ENCODE data around the gene ARSK.
A peak's percentile ranks its signal among the peaks of the same experiment; 100 is the strongest.

ARSK gene

DNA sequence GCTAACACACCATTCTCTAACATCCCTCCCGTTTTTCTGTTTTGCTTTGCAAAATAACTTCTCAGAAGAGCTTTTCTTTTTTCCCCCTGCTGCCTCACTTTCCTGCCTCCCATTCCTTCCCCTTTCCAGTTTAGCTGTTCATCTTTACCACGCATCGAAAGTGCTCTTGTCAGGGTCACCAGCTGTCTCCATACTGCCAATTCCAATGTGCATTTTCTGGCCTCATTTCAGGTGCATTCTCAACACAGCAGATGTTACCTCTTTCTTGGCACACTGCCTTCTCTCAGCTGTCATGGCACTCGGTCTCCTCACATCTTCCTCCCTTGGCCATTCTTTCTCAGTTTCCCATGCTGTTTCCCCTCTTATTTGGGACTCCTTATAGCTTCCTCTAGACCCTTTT, 9.5 kb downstream of the ARSK start:
- no peak for DNase-seq (ENCODE audit: low read depth)

DNA sequence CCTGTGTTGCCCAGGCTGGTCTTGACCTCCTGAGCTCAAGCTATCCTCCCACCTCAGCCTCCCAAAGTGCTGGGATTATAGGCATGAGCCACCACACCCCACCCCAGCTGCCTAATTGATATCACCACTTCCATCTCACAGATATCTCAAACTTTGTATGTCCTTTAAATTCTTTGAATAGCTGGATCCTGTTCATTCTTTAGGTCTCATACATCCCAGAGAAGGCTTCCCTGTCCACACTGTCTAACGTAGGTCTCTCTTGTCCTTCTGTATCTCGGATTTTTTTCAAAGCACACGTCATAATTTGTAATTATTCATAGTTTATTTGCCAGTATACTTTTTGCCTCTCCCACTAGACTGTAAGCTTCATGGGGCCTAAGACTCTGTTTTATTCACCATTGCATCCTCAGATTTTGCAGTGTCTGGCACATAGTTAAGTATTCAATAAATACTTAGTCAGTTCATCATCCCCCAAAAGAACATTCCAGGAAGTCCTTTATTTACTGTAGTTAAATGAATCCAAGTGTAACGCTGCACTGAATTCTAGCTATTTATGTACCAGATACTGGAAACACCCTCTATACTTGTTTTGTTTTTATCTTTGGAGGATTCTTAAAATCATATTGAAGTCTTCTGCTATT, 10.5 kb downstream of the ARSK start:
- DNase-seq (ENCODE audit: low read depth) = no peak

DNA sequence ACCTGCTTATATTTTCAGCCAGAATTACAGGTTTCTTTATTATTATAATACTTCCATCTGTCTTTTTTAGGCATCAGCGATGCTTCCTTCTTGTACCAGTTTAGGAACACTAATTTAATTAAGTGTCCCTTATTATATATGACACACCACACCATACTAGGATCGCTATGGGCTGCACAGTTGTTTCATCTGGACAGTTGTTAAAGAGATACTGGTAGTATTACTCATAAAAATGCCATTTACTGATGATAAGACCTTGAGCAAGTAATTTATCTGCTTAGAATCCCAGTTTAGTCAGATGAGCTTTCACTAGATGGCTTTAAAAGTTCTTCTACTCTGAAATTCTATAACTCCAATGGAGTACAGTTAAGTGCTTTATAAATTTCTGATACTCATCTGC, 17.1 kb downstream of the ARSK start:
- DNase-seq (ENCODE audit: low read depth) = no peak

DNA sequence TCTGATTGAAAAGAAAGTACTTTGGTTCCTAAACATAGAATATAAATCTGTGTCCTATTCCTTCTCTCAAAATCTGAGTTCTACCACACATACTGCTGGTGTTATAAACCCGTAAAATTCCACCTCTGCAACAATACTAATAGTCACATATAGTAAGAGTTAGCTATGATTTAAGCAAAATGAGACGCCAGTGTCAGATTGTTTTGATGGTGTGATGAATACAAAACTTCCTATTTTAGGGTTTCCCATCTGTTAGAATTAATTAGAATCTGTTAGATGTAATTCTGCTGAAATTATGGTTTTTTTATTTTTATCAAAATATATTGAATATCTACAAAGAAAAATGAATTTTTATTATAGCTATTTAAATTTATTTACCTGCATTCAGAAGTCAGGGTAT, 26.7 kb downstream of the ARSK start:
- DNase-seq (ENCODE audit: low read depth) = no peak

DNA sequence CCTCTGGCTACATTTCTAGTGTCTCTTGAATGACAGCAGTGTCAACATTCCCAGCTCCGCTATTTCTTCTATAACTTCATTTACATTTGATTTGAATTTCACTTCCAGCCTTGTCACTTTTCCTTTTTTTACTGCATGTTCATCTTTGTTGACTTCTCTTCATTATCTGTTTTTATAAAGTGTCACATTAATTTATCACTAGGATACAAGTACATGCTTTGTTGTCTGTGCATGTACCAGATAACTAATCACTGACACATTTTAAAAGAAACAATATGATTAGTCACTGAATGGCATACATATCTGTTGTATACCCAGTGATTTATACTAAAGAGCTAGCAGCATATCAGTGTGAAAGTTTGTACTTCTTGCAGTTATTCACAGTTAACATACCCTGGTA, 29.1 kb downstream of the ARSK start:
- no peak for DNase-seq (ENCODE audit: low read depth)

DNA sequence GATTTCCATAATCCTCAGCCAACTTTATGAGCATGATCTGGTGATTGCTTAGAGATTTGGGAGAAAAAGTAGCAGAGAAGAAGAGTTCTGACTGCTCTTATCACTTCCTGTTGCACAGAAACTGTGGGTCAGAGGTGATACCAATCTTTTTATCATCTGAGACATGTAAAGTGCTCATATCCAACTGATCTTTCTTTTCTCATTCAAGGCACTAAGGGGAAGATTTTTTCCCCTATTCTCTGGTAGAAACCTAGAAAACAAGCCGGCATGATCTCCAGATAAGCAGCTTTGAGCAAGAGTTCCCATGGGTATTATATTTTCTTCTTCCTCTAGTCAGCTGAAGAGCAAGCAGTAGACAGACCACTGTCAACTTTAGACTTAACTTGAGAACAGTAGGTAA, 36.0 kb downstream of the ARSK start:
- DNase-seq (ENCODE audit: low read depth) = no peak

DNA sequence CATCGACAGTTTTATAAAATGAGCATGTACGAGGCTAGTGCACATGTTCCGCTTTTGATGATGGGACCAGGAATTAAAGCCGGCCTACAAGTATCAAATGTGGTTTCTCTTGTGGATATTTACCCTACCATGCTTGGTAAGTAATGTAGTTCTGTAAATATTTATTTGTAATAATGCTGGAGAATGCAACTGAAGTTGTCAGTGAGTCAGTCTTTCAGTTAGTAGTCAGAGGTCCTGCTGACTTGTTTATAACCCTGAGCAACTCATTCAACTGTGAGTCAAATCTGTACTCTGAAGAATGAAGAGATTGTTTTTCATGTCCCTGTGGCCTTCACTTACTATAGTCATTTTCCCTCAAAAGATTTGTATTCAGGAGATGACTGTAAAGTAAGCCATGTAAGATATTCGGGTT, 36.6 kb downstream of the ARSK start:
- peak; percentile 2 for DNase-seq (ENCODE audit: low read depth)

DNA sequence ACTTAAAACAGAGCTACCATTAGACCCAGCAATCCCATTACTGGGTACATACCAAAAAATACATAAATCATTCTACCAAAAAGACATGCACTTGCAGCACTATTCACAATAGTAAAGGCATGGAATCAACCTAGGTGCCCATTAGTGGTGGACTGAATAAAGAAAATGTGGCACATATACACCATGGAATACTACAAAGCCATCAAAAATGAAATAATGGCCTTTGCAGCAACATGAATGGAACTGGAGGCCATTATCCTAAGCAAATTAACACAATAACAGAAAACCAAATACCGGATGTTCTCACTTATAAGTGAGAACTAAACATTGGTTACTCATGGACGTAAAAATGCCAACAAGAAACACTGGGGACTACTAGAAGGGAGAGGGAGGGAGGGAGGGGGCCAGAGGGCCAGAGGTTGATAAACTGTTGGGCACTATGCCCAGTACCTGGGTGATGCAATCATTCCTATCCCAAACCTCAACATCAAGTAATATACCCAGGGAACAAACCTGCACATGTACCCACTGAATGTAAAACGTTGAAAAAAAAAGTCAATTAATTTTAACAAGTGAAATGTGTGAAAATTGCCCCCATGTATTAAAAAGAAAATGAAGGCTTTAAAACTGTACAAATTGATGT, 40.5 kb downstream of the ARSK start:
- DNase-seq (ENCODE audit: low read depth) = no peak

DNA sequence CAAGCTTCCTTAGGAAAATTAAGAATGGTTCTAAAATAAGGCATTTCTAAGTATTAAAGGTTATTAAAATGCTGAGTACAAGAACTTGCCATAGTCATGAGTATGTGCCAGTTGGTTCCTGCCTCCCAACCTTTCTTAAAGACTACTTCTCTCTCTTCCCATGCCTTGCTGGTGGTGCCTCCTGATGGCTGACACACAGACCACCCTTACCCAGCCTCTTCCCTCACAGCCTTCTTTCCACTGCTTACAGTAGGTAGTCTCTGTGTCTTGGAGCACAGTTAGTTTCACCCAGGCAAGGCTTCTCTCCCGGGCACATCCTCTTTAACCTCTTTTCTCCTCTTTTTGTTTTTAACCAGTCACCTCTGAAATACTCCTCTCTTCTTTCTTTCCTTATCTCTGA, 44.4 kb downstream of the ARSK start:
- DNase-seq (ENCODE audit: low read depth) = no peak

DNA sequence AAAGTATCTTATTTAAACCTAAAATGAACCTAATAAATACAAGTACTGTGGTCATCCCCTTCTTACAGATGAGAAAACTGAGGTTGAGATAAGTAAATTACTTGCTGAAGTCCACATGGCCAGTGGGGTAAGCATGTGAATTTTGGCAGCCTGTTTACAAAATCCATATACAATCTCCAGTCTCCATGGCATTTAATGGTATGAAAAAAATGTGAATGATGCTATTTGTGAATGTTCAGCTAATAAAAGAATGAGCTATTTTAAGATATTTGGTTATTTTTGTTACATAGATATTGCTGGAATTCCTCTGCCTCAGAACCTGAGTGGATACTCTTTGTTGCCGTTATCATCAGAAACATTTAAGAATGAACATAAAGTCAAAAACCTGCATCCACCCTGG, 45.7 kb downstream of the ARSK start:
- no peak for DNase-seq (ENCODE audit: low read depth)

DNA sequence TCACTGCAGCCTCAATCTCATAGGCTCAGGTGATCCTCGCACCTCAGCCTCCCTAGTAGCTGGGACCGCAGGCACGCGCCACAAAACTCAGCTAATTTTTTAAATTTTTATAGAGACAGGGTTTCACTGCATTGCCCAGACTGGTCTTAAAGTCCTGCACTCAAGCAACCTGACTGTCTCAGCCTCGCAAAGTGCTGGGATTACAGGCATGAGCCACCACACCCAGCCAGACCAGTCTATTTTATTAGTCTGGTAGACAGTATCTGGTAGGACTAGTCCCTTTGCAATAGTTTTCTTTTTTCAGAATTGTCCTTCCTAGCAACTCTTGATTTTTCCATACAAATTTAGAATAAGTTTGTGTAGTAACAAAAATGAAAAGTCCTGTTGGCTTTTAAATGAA, 50.9 kb downstream of the ARSK start:
- no peak for DNase-seq (ENCODE audit: low read depth)

DNA sequence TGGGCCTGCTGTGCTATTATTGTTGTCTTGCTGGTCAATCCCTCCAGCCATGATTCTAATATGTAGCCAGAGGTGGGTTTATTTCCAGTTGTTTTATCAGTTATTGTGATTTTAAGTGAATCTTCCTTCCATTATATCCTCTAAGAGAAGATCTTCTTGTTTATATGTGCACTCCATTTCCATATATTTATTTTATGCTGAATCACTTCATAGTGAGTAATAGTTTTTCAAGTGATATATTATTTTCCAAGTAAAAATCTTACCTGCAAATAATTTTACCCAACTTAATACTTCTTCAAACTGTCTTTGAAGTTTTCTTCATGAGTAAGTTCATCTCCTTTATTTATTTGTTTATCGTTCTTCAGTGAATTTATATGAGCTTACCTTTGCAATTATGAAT, 51.5 kb downstream of the ARSK start:
- no peak for DNase-seq (ENCODE audit: low read depth)

DNA sequence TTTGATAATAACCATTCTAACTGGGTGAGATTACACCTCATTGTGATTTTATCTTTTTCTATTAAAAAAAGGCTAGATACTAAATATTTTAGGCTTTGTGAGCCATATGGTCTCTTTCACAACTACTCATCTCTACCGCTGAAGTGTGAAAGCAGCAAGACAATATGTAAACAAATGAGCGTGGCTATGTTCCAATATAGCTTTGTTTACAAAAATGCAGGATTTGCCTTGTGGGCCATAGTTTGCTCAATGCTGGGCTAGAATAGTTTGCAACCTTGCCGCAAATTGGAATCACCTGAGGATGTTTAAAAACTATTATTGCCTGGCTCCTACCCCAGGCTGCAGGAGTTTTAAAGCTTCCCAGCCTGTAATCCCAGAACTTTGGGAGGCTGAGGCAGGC, 54.8 kb downstream of the ARSK start:
- DNase-seq (ENCODE audit: low read depth) = no peak

DNA sequence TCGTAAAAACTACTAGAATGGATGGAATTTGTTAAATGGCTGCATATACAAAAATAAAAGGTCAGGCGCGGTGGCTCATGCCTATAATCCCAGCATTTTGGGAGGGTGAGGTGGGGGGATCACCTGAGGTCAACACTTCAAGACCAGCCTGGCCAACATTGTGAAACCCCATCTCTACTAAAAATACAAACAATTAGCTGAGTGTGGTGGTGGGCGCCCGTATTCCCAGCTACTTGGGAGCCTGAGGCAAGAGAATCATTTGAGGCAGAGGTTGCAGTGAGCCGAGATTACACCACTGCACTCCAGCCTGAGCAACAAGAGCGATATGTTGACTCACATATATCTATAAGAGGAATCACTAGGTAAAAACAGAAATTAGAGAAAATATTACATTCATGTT, 55.6 kb downstream of the ARSK start:
- DNase-seq (ENCODE audit: low read depth) = no peak

DNA sequence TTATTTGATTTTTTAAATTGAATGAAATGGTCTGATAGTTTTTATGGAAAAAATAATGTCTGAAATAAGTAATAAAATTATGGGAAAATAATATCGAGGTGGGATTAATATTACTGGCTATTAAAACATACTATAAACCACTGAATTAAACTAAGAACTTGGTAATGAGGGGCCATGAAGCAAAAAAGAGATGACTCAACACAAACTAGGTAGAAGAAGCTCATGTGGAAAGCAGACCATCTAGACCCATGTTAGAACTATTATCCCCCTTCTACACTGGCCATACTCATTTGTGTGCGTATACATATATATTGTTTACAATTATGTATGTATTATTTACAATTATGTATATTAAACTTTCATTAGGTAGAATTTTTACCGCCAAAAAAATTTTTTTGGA, 56.5 kb downstream of the ARSK start:
- no peak for DNase-seq (ENCODE audit: low read depth)

DNA sequence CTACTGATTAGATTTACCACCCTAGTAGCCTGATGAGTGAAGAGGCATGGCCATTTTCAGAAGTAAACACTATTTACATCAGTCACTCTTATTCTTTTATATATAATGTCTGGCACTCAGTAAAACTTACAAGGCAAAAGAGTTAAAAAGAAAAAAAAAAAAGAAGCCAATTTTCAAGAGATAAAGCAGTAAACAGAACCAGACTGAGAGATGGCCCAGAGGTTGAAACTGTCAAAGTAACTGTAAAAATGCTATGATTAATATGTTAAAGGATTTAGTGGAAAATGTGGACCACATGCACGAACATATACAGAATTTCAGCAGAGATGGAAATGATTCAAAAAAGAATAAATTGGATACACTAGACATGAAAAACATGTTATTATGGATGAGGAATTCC, 58.6 kb downstream of the ARSK start:
- DNase-seq (ENCODE audit: low read depth) = no peak

DNA sequence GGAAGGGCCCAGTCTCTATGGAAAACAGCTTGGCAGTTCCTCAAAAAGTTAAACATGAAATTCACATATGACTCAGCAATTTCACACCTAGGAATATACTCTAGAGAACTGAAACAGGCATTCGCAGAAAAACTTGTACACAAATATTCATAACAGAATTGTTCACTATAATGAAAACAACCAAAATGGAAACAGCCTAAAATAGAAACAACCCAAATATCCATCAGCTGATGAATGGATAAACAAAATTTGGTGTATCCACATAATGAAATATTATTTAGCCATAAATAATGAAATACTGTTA, 60.2 kb downstream of the ARSK start:
- DNase-seq (ENCODE audit: low read depth) = no peak

DNA sequence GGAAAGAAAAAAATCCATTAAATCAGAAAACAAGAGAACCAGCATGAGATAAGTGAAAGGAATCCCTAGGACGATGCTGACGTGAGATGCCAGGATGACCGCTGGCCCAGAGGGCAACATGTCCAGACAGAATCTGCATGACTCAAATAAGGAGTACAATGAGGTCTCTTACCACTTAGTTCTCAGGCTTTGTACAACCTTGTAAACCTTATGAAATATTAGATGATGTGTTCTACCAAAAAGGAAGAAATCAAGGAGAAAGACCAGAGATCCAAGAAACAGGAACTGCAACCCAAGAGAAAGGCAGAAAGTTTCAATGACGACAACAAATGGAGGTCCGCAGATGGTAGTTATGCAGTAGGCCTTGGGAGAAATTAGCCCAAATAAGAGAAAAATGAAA, 62.2 kb downstream of the ARSK start:
- no peak for DNase-seq (ENCODE audit: low read depth)

DNA sequence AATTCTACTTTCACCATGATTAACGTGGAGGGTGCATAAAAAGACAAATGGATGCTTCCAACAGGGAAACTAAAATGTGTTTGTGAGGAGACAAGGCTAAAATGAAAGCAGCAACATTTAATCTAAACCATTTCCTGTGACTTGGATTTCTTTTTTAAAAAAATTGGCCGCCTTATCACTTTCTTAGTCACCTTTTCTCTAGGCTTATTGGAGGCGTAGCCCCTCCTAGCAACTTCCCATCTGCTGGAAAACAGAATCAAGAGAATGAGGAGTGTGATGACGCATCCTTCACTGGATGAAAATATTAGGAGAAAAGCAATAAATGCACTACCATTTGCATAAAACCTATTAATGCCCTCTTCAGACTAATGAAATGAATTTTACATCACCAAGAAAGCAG, 64.2 kb downstream of the ARSK start:
- no peak for DNase-seq (ENCODE audit: low read depth)

DNA sequence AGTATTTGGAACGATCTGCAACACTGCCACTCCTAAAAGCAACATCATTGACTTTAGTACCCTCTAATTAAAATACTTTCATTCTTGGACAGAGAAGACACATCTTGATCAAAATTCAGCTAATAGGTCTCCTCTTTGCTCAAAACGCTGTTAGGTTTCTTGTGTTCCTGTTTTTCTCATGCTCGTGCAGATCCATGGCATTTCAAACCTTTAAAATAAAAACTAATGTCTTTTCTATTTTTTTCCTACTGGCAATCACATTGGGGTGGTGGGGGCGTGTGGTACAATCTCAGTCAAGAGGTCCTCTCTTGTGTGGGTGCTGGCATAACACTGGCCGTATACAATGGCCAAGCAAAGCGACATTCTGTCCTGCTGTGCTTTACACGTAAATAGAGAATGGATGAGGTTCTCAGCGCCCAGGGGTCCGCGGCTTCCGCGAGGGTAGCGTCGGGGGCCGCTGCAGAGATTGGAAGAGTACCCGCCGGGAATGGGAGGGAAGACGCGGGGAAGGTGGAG, 64.7 kb downstream of the ARSK start:
- DNase-seq (ENCODE audit: low read depth) = no peak

DNA sequence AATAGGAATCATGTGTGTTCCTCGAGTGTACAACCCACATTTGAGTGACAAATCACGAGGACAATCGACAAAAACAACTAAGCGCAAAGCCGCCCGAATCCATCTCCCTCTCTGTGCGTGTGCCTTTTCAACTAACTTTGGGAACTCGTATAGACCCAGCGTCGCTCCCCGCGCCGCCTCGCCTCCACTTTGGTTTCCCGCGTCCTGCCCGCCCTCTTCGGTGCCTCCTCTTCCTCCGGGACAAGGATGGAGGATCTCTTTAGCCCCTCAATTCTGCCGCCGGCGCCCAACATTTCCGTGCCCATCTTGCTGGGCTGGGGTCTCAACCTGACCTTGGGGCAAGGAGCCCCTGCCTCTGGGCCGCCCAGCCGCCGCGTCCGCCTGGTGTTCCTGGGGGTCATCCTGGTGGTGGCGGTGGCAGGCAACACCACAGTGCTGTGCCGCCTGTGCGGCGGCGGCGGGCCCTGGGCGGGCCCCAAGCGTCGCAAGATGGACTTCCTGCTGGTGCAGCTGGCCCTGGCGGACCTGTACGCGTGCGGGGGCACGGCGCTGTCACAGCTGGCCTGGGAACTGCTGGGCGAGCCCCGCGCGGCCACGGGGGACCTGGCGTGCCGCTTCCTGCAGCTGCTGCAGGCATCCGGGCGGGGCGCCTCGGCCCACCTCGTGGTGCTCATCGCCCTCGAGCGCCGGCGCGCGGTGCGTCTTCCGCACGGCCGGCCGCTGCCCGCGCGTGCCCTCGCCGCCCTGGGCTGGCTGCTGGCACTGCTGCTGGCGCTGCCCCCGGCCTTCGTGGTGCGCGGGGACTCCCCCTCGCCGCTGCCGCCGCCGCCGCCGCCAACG, 65.3 kb downstream of the ARSK start, which contains the start of gene GPR150:
Gene GPR150, plus strand, starts transcription at position 58 of the 840 bp plus-strand sequence. Its CDS starts 189 bp downstream, at position 247.
- DNase-seq (ENCODE audit: low read depth) = no peak

DNA sequence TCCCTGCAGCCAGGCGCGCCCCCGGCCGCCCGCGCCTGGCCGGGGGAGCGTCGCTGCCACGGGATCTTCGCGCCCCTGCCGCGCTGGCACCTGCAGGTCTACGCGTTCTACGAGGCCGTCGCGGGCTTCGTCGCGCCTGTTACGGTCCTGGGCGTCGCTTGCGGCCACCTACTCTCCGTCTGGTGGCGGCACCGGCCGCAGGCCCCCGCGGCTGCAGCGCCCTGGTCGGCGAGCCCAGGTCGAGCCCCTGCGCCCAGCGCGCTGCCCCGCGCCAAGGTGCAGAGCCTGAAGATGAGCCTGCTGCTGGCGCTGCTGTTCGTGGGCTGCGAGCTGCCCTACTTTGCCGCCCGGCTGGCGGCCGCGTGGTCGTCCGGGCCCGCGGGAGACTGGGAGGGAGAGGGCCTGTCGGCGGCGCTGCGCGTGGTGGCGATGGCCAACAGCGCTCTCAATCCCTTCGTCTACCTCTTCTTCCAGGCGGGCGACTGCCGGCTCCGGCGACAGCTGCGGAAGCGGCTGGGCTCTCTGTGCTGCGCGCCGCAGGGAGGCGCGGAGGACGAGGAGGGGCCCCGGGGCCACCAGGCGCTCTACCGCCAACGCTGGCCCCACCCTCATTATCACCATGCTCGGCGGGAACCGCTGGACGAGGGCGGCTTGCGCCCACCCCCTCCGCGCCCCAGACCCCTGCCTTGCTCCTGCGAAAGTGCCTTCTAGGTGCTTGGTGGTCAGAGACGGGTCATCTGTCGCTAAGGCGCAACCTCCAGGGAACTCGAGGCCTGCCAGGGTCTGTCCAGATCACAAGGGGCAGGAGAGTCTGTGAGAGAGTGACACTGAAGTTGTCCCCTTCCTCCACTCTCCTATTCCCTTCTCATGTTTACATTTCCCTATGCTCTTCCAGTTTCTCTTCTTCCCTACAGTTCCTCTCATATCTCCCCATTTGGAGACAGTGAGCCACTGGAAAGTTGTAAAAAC, 66.3 kb downstream of the ARSK start:
- no peak for DNase-seq (ENCODE audit: low read depth)
